Adrenal gland (tissue), 12 donors: ENCODE results near the gene ADIPOR2. TPM values are rescaled to one million over a fixed set of nuclear protein-coding genes. Genes with fewer than 3 reads are reported as not detected.

Experiments
- DNase-seq, 7 donors: peaks; one replicate each; pipeline ENCODE4 v3.0.0-alpha.2; 2019 to 2020
- H3K27ac ChIP-seq, 5 donors: fragments of 200-600 bp; sonication (generic) in 4 of 5; 1 replicate in 3 of 5; 2 replicates in 2 of 5; pipeline versions ENCODE4 v1.5.1 to v1.8.0; 2016 to 2020; ENCODE audit warnings: mild to moderate bottlenecking in 1 of 5
- H3K27me3 ChIP-seq: fragments of 200-600 bp; 2 replicates; pipeline ENCODE4 v1.8.0; 2021
- H3K36me3 ChIP-seq, 2 donors: fragments of 200-600 bp; replicated peaks in 1 of 2; 1 replicate in 1 of 2; 2 replicates in 1 of 2; pipeline versions ENCODE4 v1.5.1 to v1.8.0; 2018 to 2022
- H3K4me1 ChIP-seq, 2 donors: fragments of 200-600 bp; replicated peaks in 1 of 2; 1 replicate in 1 of 2; 2 replicates in 1 of 2; pipeline versions ENCODE4 v1.5.1 to v1.8.0; 2018 to 2021
- H3K4me3 ChIP-seq, 4 donors: fragments of 200-600 bp; sonication (generic) in 3 of 4; one replicate each; pipeline ENCODE4 v1.5.1; 2016 to 2018
- H3K9me3 ChIP-seq, 3 donors: fragments of 200-600 bp; sonication (generic) in 1 of 3; replicated peaks in 1 of 3; 1 replicate in 2 of 3; 2 replicates in 1 of 3; pipeline versions ENCODE4 v1.5.1 to v1.8.0; 2016 to 2021
- CTCF ChIP-seq, 6 experiments: fragments of 450-650 bp in 4 of 6; fragments of 200-600 bp in 2 of 6; sonication (generic) in 1 of 6; IDR thresholded peaks; 1 replicate in 5 of 6; 2 replicates in 1 of 6; pipeline versions ENCODE4 v1.5.1 to v1.8.0; 2016 to 2021; ENCODE audit warnings: antibody characterized with exemption in 6 of 6, mild to moderate bottlenecking in 2 of 6, moderate library complexity in 1 of 6
- POLR2A ChIP-seq, 2 donors: fragments of 450-650 bp; IDR thresholded peaks; one replicate each; pipeline ENCODE4 v1.6.1; 2017; ENCODE audit warnings: antibody characterized with exemption in 2 of 2, mild to moderate bottlenecking in 2 of 2, moderate library complexity in 1 of 2
- WGBS, 4 donors: extraction: QIAGEN DNeasy Blood & Tissue Kit in 2 of 4; methylation state at CpG; one replicate each; pipeline versions ENCODE4 v1.1.5 to v1.1.7; 2013 to 2017; 5-methylcytosine and 5-hydroxymethylcytosine counted together
- intact Hi-C, 2 donors: fragments of 100-400 bp; cut with DNase I; formaldehyde crosslinking; loops; one replicate each; pipeline versions ENCODE4 v1.14.1 to v1.15.0; 2022 to 2023
- polyA plus RNA-seq, 3 donors: library from polyadenylated mRNA; stranded (reverse); fragments of 200-250 nt in 2 of 3; fragments of 350-450 nt in 1 of 3; fragmentation: Illumina TruSeq in 1 of 3; extraction: RNeasy Lipid Tissue Mini Kit (QIAGEN cat#74804) in 1 of 3; gene quantifications; one replicate each; pipeline ENCODE4 v1.2.3, GENCODE V29; 2013 to 2014
- total RNA-seq, 9 donors: library from RNA; depleted of rRNA in 4 of 9; stranded (reverse); fragments of >200 nt in 4 of 9; fragments of 120-200 nt in 1 of 9; fragmentation: NEBNext Ultra II Directional in 1 of 9; extraction: Animal tissue kit (Norgen Biotek cat#: 25700) in 1 of 9; gene quantifications; one replicate each; pipeline versions ENCODE4 v1.1.0 to v1.2.4, GENCODE V29; 2013 to 2023
- donor health status: healthy with polysubstance abuse.
- donor health status: Bipolar disorder and iron deficiency.
- donor health status: DM: yes; HTN: yes; CAD: no.
- donor health status: DM: no; HTN: no; CAD: no.
- donor health status: DM: no; HTN: no; CAD: no.
- donor health status: DM: yes; HTN: yes; CAD: no.

The ADIPOR2 gene
- total and polyA plus RNA-seq, 12 donors = 46.2 to 214 (median 98.6) TPM

GRCh38 chr12:1681493-1681807 is 9.4 kb upstream of the ADIPOR2 start:
- no peaks in the 10 kb centered on the region for H3K36me3 ChIP-seq
- H3K27me3 ChIP-seq = no peaks in the 10 kb centered on the region
- TF ChIP-seq POLR2A (IDR thresholded peaks at IDR 0.05) = no peak
- TF ChIP-seq CTCF (IDR thresholded peaks at IDR 0.05) = no peak
- DNase-seq = no peak
- H3K9me3 ChIP-seq = no peaks in the 10 kb centered on the region
- no peaks in the 10 kb centered on the region for H3K4me1 ChIP-seq
- H3K27ac ChIP-seq = peak overlapping the region in 2 of 5 donors; percentile 53 to 55
- H3K4me3 ChIP-seq = no peak overlapping the region
- WGBS, 4 donors = 15 to 29% (median 21%) methylated on average over 2 of the region's 2 CpGs
- intact Hi-C loops = no loop called here

GRCh38 chr12:1688086-1688710 is 2.7 kb upstream of the ADIPOR2 start:
- no peak for DNase-seq
- intact Hi-C loops = no loop called here
- Histone ChIP-seq H3K9me3 (no peaks in the 10 kb centered on the region), H3K27ac (no peak overlapping the region), H3K27me3 (no peaks in the 10 kb centered on the region), H3K36me3 (no peaks in the 10 kb centered on the region), H3K4me1 (peaks cover 10 to 22% of the 10 kb centered on the region in 2 donors), H3K4me3 (no peak overlapping the region)
- 87 to 95% (median 94%) methylated on average over 5 of the region's 5 CpGs for WGBS, 4 donors
- no peak for TF ChIP-seq POLR2A (IDR thresholded peaks at IDR 0.05)
- no peak for TF ChIP-seq CTCF (IDR thresholded peaks at IDR 0.05)

DNA sequence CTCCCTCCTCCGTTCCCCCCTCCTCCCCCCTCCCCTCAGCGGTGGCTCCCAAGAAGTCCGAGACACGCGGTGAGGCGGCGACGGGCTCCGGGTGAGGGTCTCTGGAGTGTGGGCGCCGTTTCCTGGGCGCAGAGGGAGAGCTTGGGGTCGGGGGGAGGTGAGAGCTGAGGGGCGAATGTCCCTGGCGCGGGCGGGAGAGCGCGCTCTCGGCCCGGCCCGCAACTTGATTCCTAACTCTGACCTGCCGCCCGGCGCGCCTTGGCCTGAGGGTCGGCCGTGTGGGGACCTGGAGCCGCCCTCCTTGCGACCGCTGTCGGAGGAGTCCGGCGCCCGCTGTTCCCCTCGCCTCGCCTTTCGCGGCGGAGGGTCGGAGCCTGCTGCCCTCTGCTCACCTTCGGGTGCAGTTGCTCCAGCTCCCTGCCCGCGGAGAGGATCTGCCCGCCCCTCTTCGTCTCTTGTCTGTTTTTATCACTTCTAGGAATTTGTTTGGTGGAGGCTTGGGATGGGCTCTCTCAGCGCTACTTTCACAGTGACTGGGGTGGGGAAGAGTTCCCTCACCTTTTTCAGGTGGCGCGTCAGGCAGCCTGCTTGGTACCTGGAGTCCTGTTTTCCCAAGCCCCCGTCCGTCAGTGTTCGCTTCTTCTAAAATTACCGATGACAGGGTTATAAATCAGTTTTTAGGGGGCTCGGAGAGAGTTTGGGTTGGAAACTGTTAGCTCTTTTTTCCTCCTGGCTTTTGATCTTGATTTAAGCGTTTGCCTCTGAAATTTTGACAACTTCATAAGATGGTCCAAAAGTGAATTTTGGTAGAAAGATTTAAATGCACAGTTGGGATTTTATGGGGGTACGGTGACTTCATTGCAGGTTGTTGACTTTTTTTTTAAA is 495 bp downstream of the ADIPOR2 start:
- no peaks in the 10 kb centered on the region for H3K9me3 ChIP-seq
- intact Hi-C loops = loop anchor here in 1 of 2 donors (5.0 kb wide), 1 partner anchor 34 kb away; no protein-coding TSS in a partner anchor
- H3K4me3 ChIP-seq = peak overlapping the region; percentile 40 to 99 (median 78)
- peak in 6 of 7 donors; percentile 41 to 66 (median 50) for DNase-seq
- no peak for TF ChIP-seq CTCF (IDR thresholded peaks at IDR 0.05)
- no peak for TF ChIP-seq POLR2A (IDR thresholded peaks at IDR 0.05)
- 0 to 1% (median 0%) methylated on average over 10 to 53 of the region's 56 CpGs for WGBS, 4 donors
- H3K4me1 ChIP-seq = peaks cover 19 to 48% of the 10 kb centered on the region in 2 donors
- H3K27me3 ChIP-seq = no peaks in the 10 kb centered on the region
- no peaks in the 10 kb centered on the region for H3K36me3 ChIP-seq
- peak overlapping the region; percentile 89 to 97 (median 94) for H3K27ac ChIP-seq

DNA sequence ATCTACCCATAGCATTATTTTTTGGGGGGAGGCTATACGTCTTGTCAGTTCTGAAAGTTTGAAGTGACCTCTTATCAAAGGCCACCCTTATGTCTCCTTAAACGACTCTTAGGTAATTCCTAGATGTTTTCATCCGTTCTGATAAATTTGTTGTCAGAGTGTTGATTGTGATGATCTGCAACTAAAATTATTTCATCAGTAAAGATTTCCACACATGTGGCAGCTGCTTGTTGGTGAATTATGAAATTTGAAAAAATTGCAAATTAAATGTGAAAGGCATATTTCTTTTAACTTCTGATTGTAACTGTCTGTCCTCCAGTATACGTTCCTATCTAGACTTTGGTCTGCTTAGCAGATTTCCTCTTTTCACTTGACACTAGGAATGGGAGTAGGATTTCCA is 1.4 kb downstream of the ADIPOR2 start:
- Histone ChIP-seq H3K4me3 (peak overlapping the region in 2 of 4 donors; percentile 78 to 99), H3K4me1 (peaks cover 27 to 56% of the 10 kb centered on the region in 2 donors), H3K27me3 (no peaks in the 10 kb centered on the region), H3K9me3 (no peaks in the 10 kb centered on the region), H3K27ac (peak overlapping the region in 1 of 5 donors; percentile 23), H3K36me3 (no peaks in the 10 kb centered on the region)
- WGBS, 4 donors = 20 to 30% (median 22%) methylated on average over 4 of the region's 4 CpGs
- intact Hi-C loops = loop anchor here in 1 of 2 donors (5.0 kb wide), 1 partner anchor 35 kb away; no protein-coding TSS in a partner anchor
- no peak for DNase-seq
- no peak for TF ChIP-seq CTCF (IDR thresholded peaks at IDR 0.05)
- TF ChIP-seq POLR2A (IDR thresholded peaks at IDR 0.05) = no peak
